Fibroblast of lung (primary cell): ENCODE measurements around the gene CYP51A1. TPM values are rescaled to one million over a fixed set of nuclear protein-coding genes. Genes with fewer than 3 reads are reported as not detected.
A peak's percentile ranks its signal among the peaks of the same experiment; 100 is the strongest.

Experiments
- DNase-seq, 2 donors: peaks; one replicate each; pipeline versions ENCODE4 v3.0.0 to v3.0.0-alpha.2; 2010; ENCODE audit warnings: low read depth in 2 of 2
- H2AFZ ChIP-seq: 2 replicates; pipeline ENCODE4 v1.5.1; 2012; ENCODE audit warnings: low read length, control low read depth, inconsistent platforms
- H3K27ac ChIP-seq: 2 replicates; pipeline ENCODE4 v1.5.1; 2011; ENCODE audit warnings: low read length, control low read depth; ENCODE audit not compliant: insufficient read depth
- H3K27me3 ChIP-seq: 2 replicates; pipeline ENCODE4 v1.5.1; 2011; ENCODE audit warnings: mild to moderate bottlenecking, low read length; ENCODE audit not compliant: control insufficient read depth, insufficient read depth
- H3K36me3 ChIP-seq: 2 replicates; pipeline ENCODE4 v1.5.1; 2011; ENCODE audit warnings: low read length; ENCODE audit not compliant: control insufficient read depth, insufficient read depth
- H3K4me1 ChIP-seq: 2 replicates; pipeline ENCODE4 v1.5.1; 2011; ENCODE audit warnings: low read length; ENCODE audit not compliant: control insufficient read depth, insufficient read depth; ENCODE audit errors: extremely low read depth
- H3K4me2 ChIP-seq: 2 replicates; pipeline ENCODE4 v1.5.1; 2011; ENCODE audit warnings: low read length, control low read depth; ENCODE audit not compliant: insufficient read depth; ENCODE audit errors: extremely low read depth
- H3K4me3 ChIP-seq, 4 experiments: fragments of 200-600 bp in 1 of 4; sonication (generic) in 1 of 4; replicated peaks in 1 of 4; 2 replicates each; pipeline ENCODE4 v1.5.1; 2011 to 2016; ENCODE audit warnings: low read length in 4 of 4, low read depth in 3 of 4, mild to moderate bottlenecking in 3 of 4, control low read depth in 2 of 4, inconsistent platforms in 1 of 4, mixed read lengths in 1 of 4; ENCODE audit not compliant: insufficient read depth in 1 of 4; ENCODE audit errors: control extremely low read depth in 1 of 4
- H3K79me2 ChIP-seq: 2 replicates; pipeline ENCODE4 v1.5.1; 2012; ENCODE audit warnings: mild to moderate bottlenecking, low read length, inconsistent platforms; ENCODE audit not compliant: control insufficient read depth, insufficient read depth
- H3K9ac ChIP-seq: 2 replicates; pipeline ENCODE4 v1.5.1; 2011; ENCODE audit warnings: mild to moderate bottlenecking, low read length, control low read depth; ENCODE audit not compliant: insufficient read depth
- H3K9me3 ChIP-seq: 2 replicates; pipeline ENCODE4 v1.5.1; 2012; ENCODE audit warnings: low read depth, low read length; ENCODE audit not compliant: control insufficient read depth, insufficient read depth
- H4K20me1 ChIP-seq: 2 replicates; pipeline ENCODE4 v1.5.1; 2011; ENCODE audit warnings: low read length; ENCODE audit not compliant: control insufficient read depth, insufficient read depth; ENCODE audit errors: extremely low read depth
- CTCF ChIP-seq, 2 donors: IDR thresholded peaks in 1 of 2; conservative IDR thresholded peaks in 1 of 2; 1 replicate in 1 of 2; 2 replicates in 1 of 2; pipeline ENCODE4 v1.5.1; 2011 to 2012; ENCODE audit warnings: low read length in 2 of 2, control low read depth in 1 of 2, inconsistent platforms in 1 of 2, low read depth in 1 of 2, mild to moderate bottlenecking in 1 of 2
- EZH2 ChIP-seq: IDR thresholded peaks from 2 replicates; pipeline ENCODE4 v1.5.1; 2012; ENCODE audit warnings: low read length, control low read depth, mild to moderate bottlenecking; ENCODE audit errors: missing control alignments
- polyA plus RNA-seq, 2 donors: library from polyadenylated mRNA; depleted of rRNA in 1 of 2; stranded (reverse) in 1 of 2; unstranded in 1 of 2; fragments of >200 nt; gene quantifications; 2 replicates each; pipeline ENCODE4 v1.2.1, GENCODE V29; 2011 to 2012; ENCODE audit warnings: missing spikeins in 1 of 2
- total RNA-seq: library from RNA; depleted of rRNA; stranded (reverse); fragments of >200 nt; gene quantifications from 2 replicates; pipeline ENCODE4 v1.2.1, GENCODE V29; 2014

Gene CYP51A1
- total and polyA plus RNA-seq, 2 donors (not counting 1 experiment from before 2014, with no cell fraction given) = 50.0 to 784 TPM

- H3K9ac ChIP-seq = no peak overlapping the region
- H3K27ac ChIP-seq = peak overlapping the region; percentile 18
- no peak for TF ChIP-seq CTCF (conservative IDR thresholded peaks at IDR 0.05 in 1 of 2, IDR thresholded peaks at IDR 0.05 in 1 of 2; ENCODE audit: low read depth in 1 of 2, low read length in 2 of 2)
- TF ChIP-seq EZH2 = no peak
- H3K27me3 ChIP-seq = no peaks in the 10 kb centered on the region
- H3K79me2 ChIP-seq = no peaks in the 10 kb centered on the region
- DNase-seq = peak; percentile 90 to 96
- no peaks in the 10 kb centered on the region for H3K36me3 ChIP-seq
- no peaks in the 10 kb centered on the region for H3K9me3 ChIP-seq
- no peak overlapping the region for H3K4me3 ChIP-seq
- no peaks in the 10 kb centered on the region for H4K20me1 ChIP-seq
- no peak overlapping the region for H2AFZ ChIP-seq
- peak overlapping the region; percentile 44 for H3K4me2 ChIP-seq
- H3K4me1 ChIP-seq = peaks cover 2% of the 10 kb centered on the region
Observed at GRCh38 chr7:92158660-92159575, 24.6 kb upstream of the CYP51A1 start.

- H2AFZ ChIP-seq = no peak overlapping the region
Observed at GRCh38 chr7:92156990-92157389, 22.7 kb upstream of the CYP51A1 start.

More at GRCh38 chr7:92156990-92157389, 22.7 kb upstream of the CYP51A1 start:
- TF ChIP-seq EZH2 (no peak), CTCF (conservative IDR thresholded peaks at IDR 0.05 in 1 of 2, IDR thresholded peaks at IDR 0.05 in 1 of 2; ENCODE audit: low read depth in 1 of 2, low read length in 2 of 2) (no peak)
- H3K4me2 ChIP-seq = no peak overlapping the region
- peaks cover 2% of the 10 kb centered on the region for H3K4me1 ChIP-seq
- no peak for DNase-seq
- H3K9ac ChIP-seq = no peak overlapping the region
- no peak overlapping the region for H3K4me3 ChIP-seq
- H3K27ac ChIP-seq = no peak overlapping the region
- no peaks in the 10 kb centered on the region for H3K9me3 ChIP-seq
- no peaks in the 10 kb centered on the region for H4K20me1 ChIP-seq
- H3K27me3 ChIP-seq = no peaks in the 10 kb centered on the region
- no peaks in the 10 kb centered on the region for H3K36me3 ChIP-seq
- no peaks in the 10 kb centered on the region for H3K79me2 ChIP-seq
